ENCODE measurements around the gene PRIMA1. TPM values are rescaled to one million over a fixed set of nuclear protein-coding genes. Genes with fewer than 3 reads are reported as not detected.

The PRIMA1 gene
- total and polyA plus RNA-seq, 2 donors (not counting 1 experiment from before 2014, with no cell fraction given) = not detected

DNA sequence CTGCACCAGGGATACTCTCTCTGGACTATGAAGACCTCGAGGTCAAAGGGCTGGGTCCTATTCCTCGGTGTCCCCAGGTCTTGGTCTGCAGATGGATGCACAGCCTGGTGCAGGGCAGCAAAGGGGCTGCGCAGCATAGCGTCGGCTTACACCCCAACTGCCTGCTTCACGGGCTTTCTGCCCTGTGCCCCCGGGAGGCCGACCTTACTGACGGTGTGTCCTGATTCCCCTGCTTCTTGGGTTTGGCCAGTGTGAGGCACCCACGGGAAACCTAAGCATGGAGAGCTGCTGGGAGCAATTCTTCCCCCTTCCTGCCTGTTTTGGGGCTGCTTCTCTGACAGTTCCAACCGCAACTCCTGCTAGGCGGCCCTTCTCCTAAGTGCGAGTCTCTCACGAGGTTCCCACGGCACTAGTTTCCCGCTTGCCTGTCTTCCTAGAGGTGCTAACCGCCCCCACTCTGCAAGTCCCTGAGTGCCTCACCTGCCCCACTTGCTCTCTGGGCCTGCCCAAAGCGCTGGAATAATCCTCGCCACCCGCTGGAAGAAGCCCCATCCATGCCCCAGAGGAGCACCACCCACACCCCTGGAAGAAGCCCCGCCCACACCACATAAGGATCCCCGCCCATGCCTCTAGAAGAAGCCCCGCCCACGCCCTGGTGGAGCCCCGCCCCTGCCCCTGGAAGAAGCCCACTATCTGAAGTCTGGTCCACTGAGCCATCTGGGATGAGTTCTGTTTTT lies 54.0 kb downstream of the PRIMA1 start:
- no peak overlapping the region for H3K4me3 Mint-ChIP-seq
- Histone ChIP-seq H4K20me1 (ENCODE audit: control insufficient read depth, insufficient read depth, low read length, poor library complexity, severe bottlenecking) (no peaks in the 10 kb centered on the region), H3K9me3 (ENCODE audit: control extremely low read depth in 1 of 3, control insufficient read depth in 2 of 3, insufficient read depth in 1 of 3, low read length in 2 of 3) (peaks cover 0 to 4% (median 0%) of the 10 kb centered on the region in 3 donors), H3K27me3 (replicated peaks in 1 of 4; ENCODE audit: control extremely low read depth in 1 of 4, control insufficient read depth in 3 of 4, insufficient read depth in 4 of 4, low read length in 3 of 4) (no peaks in the 10 kb centered on the region), H3K4me1 (ENCODE audit: control insufficient read depth in 2 of 2, insufficient read depth in 2 of 2, low read length in 2 of 2) (no peaks in the 10 kb centered on the region), H3K9ac (ENCODE audit: low read length) (no peak overlapping the region), H3K79me2 (ENCODE audit: control insufficient read depth, insufficient read depth, low read length) (no peaks in the 10 kb centered on the region), H2AFZ (ENCODE audit: insufficient read depth, low read depth, low read length, poor library complexity, severe bottlenecking) (no peak overlapping the region), H3K4me3 (ENCODE audit: control extremely low read depth in 1 of 5, extremely low read depth in 1 of 5, insufficient read depth in 1 of 5, low read depth in 2 of 5, low read length in 4 of 5) (no peak overlapping the region), H3K4me2 (replicated peaks; ENCODE audit: low read depth, low read length, poor library complexity, severe bottlenecking) (no peak overlapping the region), H3K27ac (ENCODE audit: low read length in 2 of 2) (no peak overlapping the region), H3K36me3 (replicated peaks in 1 of 2; ENCODE audit: control extremely low read depth in 1 of 2, control insufficient read depth in 1 of 2, extremely low read depth in 1 of 2, insufficient read depth in 2 of 2, low read length in 1 of 2) (no peaks in the 10 kb centered on the region)
- POLR2A ChIA-PET = no interaction called here
- ATAC-seq (ENCODE audit: low read depth) (no peak), DNase-seq (no peak)
- CTCF ChIA-PET = no interaction called here
- WGBS (ENCODE audit: insufficient coverage) = 86% methylated on average over 23 of the region's 25 CpGs
- no peaks in the 10 kb centered on the region for H3K9me3 Mint-ChIP-seq (ENCODE audit: insufficient read depth)
- H3K27me3 Mint-ChIP-seq = peaks cover 19% of the 10 kb centered on the region
- H3K4me1 Mint-ChIP-seq = no peaks in the 10 kb centered on the region
- intact Hi-C loops (cut with micrococcal nuclease) = no loop called here
- no peak overlapping the region for H3K27ac Mint-ChIP-seq
- TF ChIP-seq EZH2 (IDR thresholded peaks at IDR 0.05; ENCODE audit: borderline replicate concordance, insufficient read depth, low read depth, low read length, poor library complexity, severe bottlenecking) = no peak
- TF ChIP-seq, protein P1, sequence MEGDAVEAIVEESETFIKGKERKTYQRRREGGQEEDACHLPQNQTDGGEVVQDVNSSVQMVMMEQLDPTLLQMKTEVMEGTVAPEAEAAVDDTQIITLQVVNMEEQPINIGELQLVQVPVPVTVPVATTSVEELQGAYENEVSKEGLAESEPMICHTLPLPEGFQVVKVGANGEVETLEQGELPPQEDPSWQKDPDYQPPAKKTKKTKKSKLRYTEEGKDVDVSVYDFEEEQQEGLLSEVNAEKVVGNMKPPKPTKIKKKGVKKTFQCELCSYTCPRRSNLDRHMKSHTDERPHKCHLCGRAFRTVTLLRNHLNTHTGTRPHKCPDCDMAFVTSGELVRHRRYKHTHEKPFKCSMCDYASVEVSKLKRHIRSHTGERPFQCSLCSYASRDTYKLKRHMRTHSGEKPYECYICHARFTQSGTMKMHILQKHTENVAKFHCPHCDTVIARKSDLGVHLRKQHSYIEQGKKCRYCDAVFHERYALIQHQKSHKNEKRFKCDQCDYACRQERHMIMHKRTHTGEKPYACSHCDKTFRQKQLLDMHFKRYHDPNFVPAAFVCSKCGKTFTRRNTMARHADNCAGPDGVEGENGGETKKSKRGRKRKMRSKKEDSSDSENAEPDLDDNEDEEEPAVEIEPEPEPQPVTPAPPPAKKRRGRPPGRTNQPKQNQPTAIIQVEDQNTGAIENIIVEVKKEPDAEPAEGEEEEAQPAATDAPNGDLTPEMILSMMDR (IDR thresholded peaks at IDR 0.05) = no peak

DNA sequence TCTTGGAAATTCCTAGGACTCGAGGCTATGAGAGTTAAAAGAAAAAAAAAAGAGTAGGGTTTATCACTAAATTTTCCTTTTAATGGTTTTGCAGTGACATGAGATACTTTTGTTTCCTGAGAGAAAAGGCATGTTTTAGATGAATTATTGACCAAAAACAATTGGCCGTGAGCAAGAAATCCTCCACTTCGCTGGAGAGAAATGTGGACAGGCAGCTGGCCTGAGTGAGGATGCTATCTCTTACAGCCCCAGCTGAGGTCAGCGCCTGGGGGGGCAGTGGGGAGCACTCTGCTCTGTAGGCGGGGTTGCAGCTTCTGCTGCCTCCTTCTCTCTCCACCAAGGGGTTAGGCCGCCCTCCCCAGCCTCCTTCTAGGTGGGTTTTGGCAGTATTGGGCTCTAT lies 54.7 kb downstream of the PRIMA1 start:
- no peaks in the 10 kb centered on the region for H3K9me3 Mint-ChIP-seq (ENCODE audit: insufficient read depth)
- ChIA-PET POLR2A (no interaction called here), CTCF (no interaction called here)
- no peak for ATAC-seq (ENCODE audit: low read depth)
- H3K27me3 Mint-ChIP-seq = peaks cover 23% of the 10 kb centered on the region
- no peaks in the 10 kb centered on the region for H4K20me1 ChIP-seq (ENCODE audit: control insufficient read depth, insufficient read depth, low read length, poor library complexity, severe bottlenecking)
- no peaks in the 10 kb centered on the region for H3K4me1 Mint-ChIP-seq
- no peak overlapping the region for H3K4me3 ChIP-seq (ENCODE audit: control extremely low read depth in 1 of 5, extremely low read depth in 1 of 5, insufficient read depth in 1 of 5, low read depth in 2 of 5, low read length in 4 of 5)
- H3K4me3 Mint-ChIP-seq = no peak overlapping the region
- H3K27ac Mint-ChIP-seq = no peak overlapping the region
- no peaks in the 10 kb centered on the region for H3K4me1 ChIP-seq (ENCODE audit: control insufficient read depth in 2 of 2, insufficient read depth in 2 of 2, low read length in 2 of 2)
- H3K9me3 ChIP-seq (ENCODE audit: control extremely low read depth in 1 of 3, control insufficient read depth in 2 of 3, insufficient read depth in 1 of 3, low read length in 2 of 3) = peaks cover 0 to 4% (median 0%) of the 10 kb centered on the region in 3 donors
- WGBS (ENCODE audit: insufficient coverage) = 95% methylated on average over 3 of the region's 6 CpGs
- H3K79me2 ChIP-seq (ENCODE audit: control insufficient read depth, insufficient read depth, low read length) = no peaks in the 10 kb centered on the region
- H3K27me3 ChIP-seq (replicated peaks in 1 of 4; ENCODE audit: control extremely low read depth in 1 of 4, control insufficient read depth in 3 of 4, insufficient read depth in 4 of 4, low read length in 3 of 4) = no peaks in the 10 kb centered on the region
- intact Hi-C loops (cut with micrococcal nuclease) = no loop called here
- no peak overlapping the region for H3K27ac ChIP-seq (ENCODE audit: low read length in 2 of 2)
- no peak overlapping the region for H3K9ac ChIP-seq (ENCODE audit: low read length)
- TF ChIP-seq, protein P1 (IDR thresholded peaks at IDR 0.05) = no peak
- no peak for TF ChIP-seq EZH2 (IDR thresholded peaks at IDR 0.05; ENCODE audit: borderline replicate concordance, insufficient read depth, low read depth, low read length, poor library complexity, severe bottlenecking)
- no peak overlapping the region for H3K4me2 ChIP-seq (replicated peaks; ENCODE audit: low read depth, low read length, poor library complexity, severe bottlenecking)
- H2AFZ ChIP-seq (ENCODE audit: insufficient read depth, low read depth, low read length, poor library complexity, severe bottlenecking) = no peak overlapping the region
- no peaks in the 10 kb centered on the region for H3K36me3 ChIP-seq (replicated peaks in 1 of 2; ENCODE audit: control extremely low read depth in 1 of 2, control insufficient read depth in 1 of 2, extremely low read depth in 1 of 2, insufficient read depth in 2 of 2, low read length in 1 of 2)
- no peak for DNase-seq
